AG04449 (cell line): Measurements from ENCODE around the gene CCDC91.
"Not testable (repeated sequence)": the region's sequence is repeated elsewhere in the genome, so short reads cannot be mapped to it uniquely, and the experiment has no call there.

ENCODE experiments used
- CTCF ChIA-PET: fragments of 350-600 bp; formaldehyde crosslinking; extraction: SDS; loops from one replicate; lab custom pipeline; 2021; ENCODE audit warnings: antibody characterized with exemption; lab: Yijun Ruan, JAX
- POLR2A ChIA-PET: fragments of 400-600, 350-600 bp; formaldehyde crosslinking; extraction: SDS; loops from one replicate; lab custom pipeline; 2020; ENCODE audit warnings: antibody characterized with exemption, inconsistent platforms; lab: Yijun Ruan, JAX
- DNase-seq: peaks from one replicate; pipeline ENCODE4 v3.0.0-alpha.2; 2010; ENCODE audit warnings: low read depth, low spot score
- H3K4me3 ChIP-seq: 2 replicates; pipeline ENCODE4 v1.5.1; 2011; ENCODE audit warnings: low read depth, mild to moderate bottlenecking, control low read depth, low read length
- CTCF ChIP-seq: IDR thresholded peaks from one replicate; pipeline ENCODE4 v1.5.1; 2011; ENCODE audit warnings: mild to moderate bottlenecking, moderate library complexity, low read length, control low read depth, inconsistent platforms; ENCODE audit not compliant: insufficient read depth; ENCODE audit errors: missing control alignments

The CCDC91 gene

GRCh38 chr12:28374556-28374955, 184.3 kb downstream of the CCDC91 start:
- no peak overlapping the region for H3K4me3 ChIP-seq
- CTCF ChIA-PET = interaction anchor here (0.9 kb wide), 1 partner anchor 15 kb away, joined by 3 read pairs; no protein-coding TSS in a partner anchor
- TF ChIP-seq CTCF = no peak
- peak; percentile 16 for DNase-seq
- POLR2A ChIA-PET = no interaction called here

GRCh38 chr12:28378736-28379135, 188.5 kb downstream of the CCDC91 start:
- no peak for TF ChIP-seq CTCF
- ChIA-PET CTCF (no interaction called here), POLR2A (no interaction called here)
- DNase-seq = peak; percentile 41
- no peak overlapping the region for H3K4me3 ChIP-seq

- H3K4me3 ChIP-seq, CTCF ChIA-PET, DNase-seq, POLR2A ChIA-PET: not testable (repeated sequence)
Measured at GRCh38 chr12:28379779-28380178, 189.5 kb downstream of the CCDC91 start.

GRCh38 chr12:28383368-28383767, 193.1 kb downstream of the CCDC91 start:
- POLR2A ChIA-PET = no interaction called here
- no peak for TF ChIP-seq CTCF
- H3K4me3 ChIP-seq = no peak overlapping the region
- CTCF ChIA-PET = no interaction called here
- DNase-seq = no peak

GRCh38 chr12:28388879-28389278, 198.6 kb downstream of the CCDC91 start:
- CTCF ChIA-PET = no interaction called here
- H3K4me3 ChIP-seq = no peak overlapping the region

GRCh38 chr12:28390206-28390605, 199.9 kb downstream of the CCDC91 start:
- ChIA-PET POLR2A (interaction anchor here (0.7 kb wide), 1 partner anchor 635 kb away, joined by 3 read pairs; no protein-coding TSS in a partner anchor), CTCF (no interaction called here)
- TF ChIP-seq CTCF = no peak
- no peak for DNase-seq
- no peak overlapping the region for H3K4me3 ChIP-seq

More at GRCh38 chr12:28388879-28389278, 198.6 kb downstream of the CCDC91 start:
- TF ChIP-seq CTCF = no peak
- POLR2A ChIA-PET = no interaction called here
- no peak for DNase-seq

GRCh38 chr12:28390761-28391385, 200.6 kb downstream of the CCDC91 start:
- ChIA-PET CTCF (no interaction called here), POLR2A (interaction anchor here (0.6 to 0.8 kb wide), 3 partner anchors 179 to 636 kb away, joined by 3 read pairs; no protein-coding TSS in a partner anchor)

More at GRCh38 chr12:28390761-28391385, 200.6 kb downstream of the CCDC91 start:
- no peak overlapping the region for H3K4me3 ChIP-seq
- TF ChIP-seq CTCF = no peak
- DNase-seq = peak; percentile 19
